ENCODE measurements around the gene PISD. TPM values are rescaled to one million over a fixed set of nuclear protein-coding genes. Genes with fewer than 3 reads are reported as not detected.

Gene PISD
- total RNA-seq, 2 experiments from 2014 or later: 21.5 to 51.9 TPM

DNA sequence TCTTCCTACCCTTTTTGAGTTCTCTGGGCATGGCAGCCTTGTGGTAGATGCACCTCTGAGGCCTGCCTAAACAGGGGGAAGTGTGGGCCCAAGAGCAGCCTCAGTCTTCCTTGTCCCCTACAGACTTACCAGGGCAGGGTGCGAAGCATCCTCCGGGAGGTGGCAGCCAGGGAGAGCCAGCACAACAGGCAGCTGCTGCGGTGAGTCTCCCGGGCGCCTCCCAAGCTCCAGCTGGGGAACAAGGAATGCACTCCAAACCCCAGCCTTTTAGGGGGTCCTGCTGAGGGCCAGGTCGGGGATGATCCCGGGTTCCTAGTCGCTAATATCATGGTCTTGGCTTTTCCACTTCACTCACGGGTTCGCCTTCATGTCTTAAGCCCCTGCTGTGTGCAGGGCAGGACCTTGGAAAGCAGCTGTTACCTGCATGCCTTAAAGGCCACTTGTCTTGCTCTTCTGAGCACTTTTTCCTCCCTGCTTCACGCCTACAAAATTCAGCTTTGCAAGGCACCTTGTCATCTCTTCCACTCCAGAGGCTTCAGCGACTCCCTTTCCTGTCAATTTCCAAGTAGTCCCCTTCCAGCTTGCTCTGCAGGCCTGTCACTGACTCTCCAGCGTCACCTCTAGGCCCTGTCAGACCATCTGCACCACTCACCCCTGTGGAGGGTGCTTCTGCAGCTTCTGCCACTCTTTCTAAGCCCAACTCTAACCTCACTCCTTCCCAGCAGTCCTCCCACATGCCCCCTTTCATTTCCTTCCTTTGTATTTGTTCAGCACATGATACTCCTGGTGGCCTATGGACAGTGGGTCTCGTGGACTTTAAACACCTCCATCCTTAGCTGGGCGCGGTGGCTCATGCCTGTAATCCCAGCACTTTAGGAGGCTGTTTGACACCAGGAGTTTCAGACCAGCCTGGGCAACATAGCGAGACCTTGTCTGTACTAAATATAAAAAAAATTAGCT is 57.0 kb downstream of the PISD start:
- H3K36me3 ChIP-seq (ENCODE audit: insufficient read depth, low read length): peaks cover 33% of the 10 kb centered on the region; the same call in 1 of the 2 replicates
- no peak overlapping the region for H3K4me2 ChIP-seq (ENCODE audit: low read length)
- H4K20me1 ChIP-seq (ENCODE audit: insufficient read depth, low read length): no peaks in the 10 kb centered on the region
- H3K4me3 ChIP-seq (ENCODE audit: low read depth, low read length, poor library complexity, severe bottlenecking): no peak overlapping the region
- POLR2A ChIA-PET: no interaction called here
- no peaks in the 10 kb centered on the region for H3K9me2 ChIP-seq (ENCODE audit: insufficient read depth, low read length)
- H3K9me3 ChIP-seq (ENCODE audit: low read length): no peaks in the 10 kb centered on the region
- no peaks in the 10 kb centered on the region for H3K79me2 ChIP-seq (ENCODE audit: insufficient read depth, low read depth, low read length)
- H2AFZ ChIP-seq (ENCODE audit: low read length): no peak overlapping the region
- no peak for TF ChIP-seq EZH2phosphoT487 (IDR thresholded peaks at IDR 0.05; ENCODE audit: borderline replicate concordance, low read depth, low read length)
- TF ChIP-seq, protein P1, sequence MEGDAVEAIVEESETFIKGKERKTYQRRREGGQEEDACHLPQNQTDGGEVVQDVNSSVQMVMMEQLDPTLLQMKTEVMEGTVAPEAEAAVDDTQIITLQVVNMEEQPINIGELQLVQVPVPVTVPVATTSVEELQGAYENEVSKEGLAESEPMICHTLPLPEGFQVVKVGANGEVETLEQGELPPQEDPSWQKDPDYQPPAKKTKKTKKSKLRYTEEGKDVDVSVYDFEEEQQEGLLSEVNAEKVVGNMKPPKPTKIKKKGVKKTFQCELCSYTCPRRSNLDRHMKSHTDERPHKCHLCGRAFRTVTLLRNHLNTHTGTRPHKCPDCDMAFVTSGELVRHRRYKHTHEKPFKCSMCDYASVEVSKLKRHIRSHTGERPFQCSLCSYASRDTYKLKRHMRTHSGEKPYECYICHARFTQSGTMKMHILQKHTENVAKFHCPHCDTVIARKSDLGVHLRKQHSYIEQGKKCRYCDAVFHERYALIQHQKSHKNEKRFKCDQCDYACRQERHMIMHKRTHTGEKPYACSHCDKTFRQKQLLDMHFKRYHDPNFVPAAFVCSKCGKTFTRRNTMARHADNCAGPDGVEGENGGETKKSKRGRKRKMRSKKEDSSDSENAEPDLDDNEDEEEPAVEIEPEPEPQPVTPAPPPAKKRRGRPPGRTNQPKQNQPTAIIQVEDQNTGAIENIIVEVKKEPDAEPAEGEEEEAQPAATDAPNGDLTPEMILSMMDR (conservative IDR thresholded peaks at IDR 0.05; ENCODE audit: low read length): no peak
- no peaks in the 10 kb centered on the region for H3K4me1 ChIP-seq (ENCODE audit: insufficient read depth, low read length, poor library complexity, severe bottlenecking)
- BruUV-seq (replicated peaks): no TSS peak
- CTCF ChIA-PET (ENCODE audit: unreplicated experiment): no interaction called here
- intact Hi-C loops (cut with micrococcal nuclease; ENCODE audit: unreplicated experiment): no loop called here
- DNase-seq (ENCODE audit: low spot score): no peak
- no peak overlapping the region for H3K27ac ChIP-seq (ENCODE audit: low read depth, low read length, poor library complexity, severe bottlenecking)

DNA sequence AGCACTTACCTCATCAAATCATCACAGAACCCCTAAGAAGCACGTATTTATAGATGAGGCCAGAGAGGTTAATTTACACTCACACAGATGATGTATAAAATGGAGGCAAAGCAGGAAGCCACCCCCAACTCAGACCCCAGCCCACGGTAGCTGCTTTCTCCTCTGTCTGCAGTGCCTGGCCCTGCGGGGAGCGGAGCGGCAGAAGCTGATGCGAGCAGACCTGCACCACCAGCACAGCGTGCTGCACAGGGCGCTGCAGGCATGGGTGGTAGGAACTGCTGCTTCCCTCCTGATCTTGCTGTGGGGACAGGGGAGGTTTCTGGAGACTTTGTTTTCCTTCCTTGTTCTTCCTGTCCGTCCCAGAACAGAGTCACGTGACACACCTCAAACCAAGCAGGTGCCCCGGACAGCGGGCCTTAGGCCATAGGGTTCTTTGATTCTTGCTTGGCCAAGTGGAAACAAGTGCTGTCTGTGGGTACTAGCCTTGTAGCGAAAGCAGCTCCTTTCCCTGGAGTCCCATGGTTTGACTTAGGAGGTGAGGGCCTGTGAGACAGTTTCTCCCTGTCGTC is 57.8 kb downstream of the PISD start:
- H3K27ac ChIP-seq (ENCODE audit: low read depth, low read length, poor library complexity, severe bottlenecking): no peak overlapping the region
- no peaks in the 10 kb centered on the region for H3K4me1 ChIP-seq (ENCODE audit: insufficient read depth, low read length, poor library complexity, severe bottlenecking)
- no peak for DNase-seq (ENCODE audit: low spot score)
- BruUV-seq (replicated peaks): no TSS peak
- H3K4me2 ChIP-seq (ENCODE audit: low read length): no peak overlapping the region
- H3K9me2 ChIP-seq (ENCODE audit: insufficient read depth, low read length): no peaks in the 10 kb centered on the region
- H4K20me1 ChIP-seq (ENCODE audit: insufficient read depth, low read length): no peaks in the 10 kb centered on the region
- no peaks in the 10 kb centered on the region for H3K79me2 ChIP-seq (ENCODE audit: insufficient read depth, low read depth, low read length)
- H2AFZ ChIP-seq (ENCODE audit: low read length): no peak overlapping the region
- TF ChIP-seq EZH2phosphoT487 (IDR thresholded peaks at IDR 0.05; ENCODE audit: borderline replicate concordance, low read depth, low read length): no peak
- TF ChIP-seq, protein P1 (conservative IDR thresholded peaks at IDR 0.05; ENCODE audit: low read length): no peak
- intact Hi-C loops (cut with micrococcal nuclease; ENCODE audit: unreplicated experiment): no loop called here
- H3K4me3 ChIP-seq (ENCODE audit: low read depth, low read length, poor library complexity, severe bottlenecking): no peak overlapping the region
- ChIA-PET POLR2A (no interaction called here), CTCF (ENCODE audit: unreplicated experiment) (no interaction called here)
- H3K9me3 ChIP-seq (ENCODE audit: low read length): no peaks in the 10 kb centered on the region
- H3K36me3 ChIP-seq (ENCODE audit: insufficient read depth, low read length): peaks cover 33% of the 10 kb centered on the region; the same call in 1 of the 2 replicates

DNA sequence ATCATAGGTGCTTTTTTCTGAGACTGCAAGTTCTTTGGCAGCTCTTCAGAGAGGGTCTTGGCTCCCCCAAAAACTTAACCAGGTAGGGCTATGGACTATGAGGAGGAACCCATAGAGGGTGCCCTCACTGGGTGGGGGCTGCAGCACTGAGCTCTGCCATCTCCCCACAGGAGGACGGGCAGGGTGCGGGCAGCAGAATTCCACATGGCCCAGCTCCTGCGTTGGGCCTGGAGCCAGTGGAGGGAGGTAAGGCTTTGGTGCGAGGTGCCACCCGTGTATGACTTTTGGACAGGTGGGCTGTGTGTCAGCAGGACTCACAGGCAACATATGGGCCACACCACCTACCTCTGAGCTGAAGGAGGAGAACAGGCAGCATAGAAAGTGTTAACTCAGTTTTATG is 58.4 kb downstream of the PISD start:
- TF ChIP-seq, protein P1 (conservative IDR thresholded peaks at IDR 0.05; ENCODE audit: low read length): no peak
- TF ChIP-seq EZH2phosphoT487 (IDR thresholded peaks at IDR 0.05; ENCODE audit: borderline replicate concordance, low read depth, low read length): no peak
- Histone ChIP-seq H2AFZ (ENCODE audit: low read length) (no peak overlapping the region), H3K4me3 (ENCODE audit: low read depth, low read length, poor library complexity, severe bottlenecking) (no peak overlapping the region)

More for the DNA sequence above, 58.4 kb downstream of the PISD start:
- Histone ChIP-seq H3K9me3 (ENCODE audit: low read length) (no peaks in the 10 kb centered on the region), H3K4me2 (ENCODE audit: low read length) (no peak overlapping the region), H3K36me3 (ENCODE audit: insufficient read depth, low read length) (peaks cover 33% of the 10 kb centered on the region; the same call in 1 of the 2 replicates), H3K27ac (ENCODE audit: low read depth, low read length, poor library complexity, severe bottlenecking) (no peak overlapping the region), H3K79me2 (ENCODE audit: insufficient read depth, low read depth, low read length) (no peaks in the 10 kb centered on the region), H4K20me1 (ENCODE audit: insufficient read depth, low read length) (no peaks in the 10 kb centered on the region), H3K9me2 (ENCODE audit: insufficient read depth, low read length) (no peaks in the 10 kb centered on the region), H3K4me1 (ENCODE audit: insufficient read depth, low read length, poor library complexity, severe bottlenecking) (no peaks in the 10 kb centered on the region)
- DNase-seq (ENCODE audit: low spot score): no peak
- intact Hi-C loops (cut with micrococcal nuclease; ENCODE audit: unreplicated experiment): no loop called here
- no TSS peak for BruUV-seq (replicated peaks)
- POLR2A ChIA-PET: interaction anchor here (0.5 kb wide), 1 partner anchor 49 kb away, joined by 3 read pairs; no protein-coding TSS in a partner anchor
- CTCF ChIA-PET (ENCODE audit: unreplicated experiment): no interaction called here
